ENCODE results near the gene KCNMA1. TPM values are rescaled to one million over a fixed set of nuclear protein-coding genes. Genes with fewer than 3 reads are reported as not detected.

Gene KCNMA1
- total RNA-seq, 1 experiment from 2014 or later, result 20.7 TPM

DNA sequence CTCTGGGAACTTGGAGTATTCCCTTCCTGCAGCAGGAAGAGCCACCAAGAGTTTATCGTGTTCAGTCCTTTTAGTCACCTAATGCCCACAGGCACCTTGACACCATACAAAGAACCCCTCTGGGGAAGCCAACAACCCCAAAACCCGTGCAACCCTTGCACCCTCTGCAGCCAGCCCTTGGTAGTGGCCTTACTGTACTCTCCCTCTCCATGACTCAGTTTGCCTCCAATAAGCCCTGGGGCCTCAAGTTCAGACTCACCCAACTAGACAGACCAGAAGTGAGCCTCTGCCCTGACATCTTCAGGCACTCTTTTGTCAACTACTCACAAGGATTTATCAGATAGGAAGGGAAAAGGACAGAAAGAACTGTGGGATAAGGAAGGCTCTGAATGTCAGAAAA, 30.9 kb downstream of the KCNMA1 start:
- no peak overlapping the region for H3K27ac Mint-ChIP-seq (ENCODE audit: unreplicated experiment)
- intact Hi-C loops (cut with micrococcal nuclease; ENCODE audit: unreplicated experiment), result loop anchor here (5.0 kb wide), 1 partner anchor 119 kb away; no protein-coding TSS in a partner anchor
- Histone ChIP-seq H3K36me3 (ENCODE audit: control insufficient read depth, insufficient read depth, low read length) (no peaks in the 10 kb centered on the region), H3K9me3 (no peaks in the 10 kb centered on the region), H3K27me3 (replicated peaks; ENCODE audit: control insufficient read depth, insufficient read depth, low read length) (no peaks in the 10 kb centered on the region), H3K4me3 (ENCODE audit: low read depth, low read length) (no peak overlapping the region), H3K4me1 (peaks cover 26% of the 10 kb centered on the region)
- H3K36me3 Mint-ChIP-seq (ENCODE audit: insufficient read depth, unreplicated experiment), result no peaks in the 10 kb centered on the region
- POLR2A ChIA-PET, result no interaction called here
- H3K9me3 Mint-ChIP-seq (ENCODE audit: unreplicated experiment), result no peaks in the 10 kb centered on the region
- peaks cover 16% of the 10 kb centered on the region for H3K4me1 Mint-ChIP-seq (ENCODE audit: low read depth, unreplicated experiment)
- CTCF ChIA-PET, result no interaction called here
- H3K4me3 Mint-ChIP-seq (ENCODE audit: unreplicated experiment), result no peak overlapping the region
- no TSS peak for BruUV-seq (replicated peaks)
- no peaks in the 10 kb centered on the region for H3K27me3 Mint-ChIP-seq (ENCODE audit: insufficient read depth, unreplicated experiment)
- TF ChIP-seq CTCF (IDR thresholded peaks at IDR 0.05; ENCODE audit: insufficient read depth in 1 of 2, low read depth in 1 of 2, low read length in 1 of 2, severe bottlenecking in 1 of 2, unreplicated experiment in 1 of 2), result no peak
- peak in 1 of 2 experiments; percentile 49 for DNase-seq

DNA sequence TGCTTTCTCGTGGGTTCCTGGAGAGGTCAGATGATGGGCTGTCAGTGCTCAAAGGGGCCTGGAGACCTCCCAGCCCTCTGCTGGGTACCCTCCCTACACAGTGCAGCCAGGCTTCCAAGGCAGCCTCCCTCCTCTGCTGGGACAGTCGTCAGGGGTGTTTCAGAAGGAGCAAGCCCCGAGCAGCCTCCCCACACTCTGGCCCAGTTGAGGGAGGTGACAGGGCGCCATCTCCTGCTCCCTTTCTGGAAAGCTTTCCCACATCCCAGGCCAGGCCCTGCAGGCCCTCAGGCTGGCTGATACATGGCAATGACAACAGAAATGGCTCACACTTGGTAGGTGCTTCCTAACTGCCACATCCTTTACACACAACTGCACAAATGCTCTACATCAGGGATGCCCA, 32.1 kb downstream of the KCNMA1 start:
- Mint-ChIP-seq H3K4me3 (ENCODE audit: unreplicated experiment) (no peak overlapping the region), H3K27ac (ENCODE audit: unreplicated experiment) (no peak overlapping the region), H3K36me3 (ENCODE audit: insufficient read depth, unreplicated experiment) (no peaks in the 10 kb centered on the region), H3K4me1 (ENCODE audit: low read depth, unreplicated experiment) (peaks cover 9% of the 10 kb centered on the region), H3K27me3 (ENCODE audit: insufficient read depth, unreplicated experiment) (no peaks in the 10 kb centered on the region), H3K9me3 (ENCODE audit: unreplicated experiment) (no peaks in the 10 kb centered on the region)
- no peaks in the 10 kb centered on the region for H3K27me3 ChIP-seq (replicated peaks; ENCODE audit: control insufficient read depth, insufficient read depth, low read length)
- peaks cover 17% of the 10 kb centered on the region for H3K4me1 ChIP-seq
- no TSS peak for BruUV-seq (replicated peaks)
- intact Hi-C loops (cut with micrococcal nuclease; ENCODE audit: unreplicated experiment), result loop anchor here (5.0 kb wide), 1 partner anchor 118 kb away; no protein-coding TSS in a partner anchor
- peak; percentile 45 to 48 for DNase-seq
- peak in 1 of 2 experiments; percentile 14 for TF ChIP-seq CTCF (IDR thresholded peaks at IDR 0.05; ENCODE audit: insufficient read depth in 1 of 2, low read depth in 1 of 2, low read length in 1 of 2, severe bottlenecking in 1 of 2, unreplicated experiment in 1 of 2)
- H3K4me3 ChIP-seq (ENCODE audit: low read depth, low read length), result no peak overlapping the region
- H3K36me3 ChIP-seq (ENCODE audit: control insufficient read depth, insufficient read depth, low read length), result no peaks in the 10 kb centered on the region
- ChIA-PET POLR2A (no interaction called here), CTCF (interaction anchor here (0.8 kb wide), 1 partner anchor 174 kb away, joined by 8 read pairs; no protein-coding TSS in a partner anchor)
- H3K9me3 ChIP-seq, result no peaks in the 10 kb centered on the region

GRCh38 chr10:77604941-77605351, 32.7 kb downstream of the KCNMA1 start:
- DNase-seq, result no peak
- no peaks in the 10 kb centered on the region for H3K9me3 ChIP-seq
- H3K4me3 Mint-ChIP-seq (ENCODE audit: unreplicated experiment), result no peak overlapping the region
- no peak for TF ChIP-seq CTCF (IDR thresholded peaks at IDR 0.05; ENCODE audit: insufficient read depth in 1 of 2, low read depth in 1 of 2, low read length in 1 of 2, severe bottlenecking in 1 of 2, unreplicated experiment in 1 of 2)
- H3K4me3 ChIP-seq (ENCODE audit: low read depth, low read length), result no peak overlapping the region
- H3K27me3 Mint-ChIP-seq (ENCODE audit: insufficient read depth, unreplicated experiment), result no peaks in the 10 kb centered on the region
- H3K27me3 ChIP-seq (replicated peaks; ENCODE audit: control insufficient read depth, insufficient read depth, low read length), result no peaks in the 10 kb centered on the region
- peaks cover 17% of the 10 kb centered on the region for H3K4me1 ChIP-seq
- ChIA-PET POLR2A (no interaction called here), CTCF (interaction anchor here (0.8 kb wide), 1 partner anchor 174 kb away, joined by 8 read pairs; no protein-coding TSS in a partner anchor)
- intact Hi-C loops (cut with micrococcal nuclease; ENCODE audit: unreplicated experiment), result loop anchor here (5.0 kb wide), 1 partner anchor 118 kb away; no protein-coding TSS in a partner anchor
- H3K9me3 Mint-ChIP-seq (ENCODE audit: unreplicated experiment), result no peaks in the 10 kb centered on the region
- BruUV-seq (replicated peaks), result no TSS peak
- H3K27ac Mint-ChIP-seq (ENCODE audit: unreplicated experiment), result no peak overlapping the region
- H3K36me3 ChIP-seq (ENCODE audit: control insufficient read depth, insufficient read depth, low read length), result no peaks in the 10 kb centered on the region
- H3K36me3 Mint-ChIP-seq (ENCODE audit: insufficient read depth, unreplicated experiment), result no peaks in the 10 kb centered on the region
- H3K4me1 Mint-ChIP-seq (ENCODE audit: low read depth, unreplicated experiment), result peaks cover 9% of the 10 kb centered on the region
